RWPE2 (cell line): ENCODE results near the gene HOMEZ.

ENCODE experiments used
- ATAC-seq: fragments of 200-7000 bp; cut with Tn5 transposase; 3 replicates; pipeline ENCODE4 v1.9.1; 2021; ENCODE audit warnings: low read depth
- DNase-seq: peaks from one replicate; pipeline ENCODE4 v3.0.0-alpha.2; 2020; ENCODE audit warnings: low spot score
- H3K27ac ChIP-seq: fragments of 450-650 bp; 2 replicates; pipeline ENCODE4 v1.5.1; 2017; ENCODE audit warnings: mild to moderate bottlenecking; ENCODE audit not compliant: poor library complexity, severe bottlenecking
- H3K27me3 ChIP-seq: fragments of 250-450 bp; sonication (Bioruptor Pico); 2 replicates; pipeline ENCODE4 v1.5.1; 2021; ENCODE audit warnings: mild to moderate bottlenecking, moderate library complexity; ENCODE audit not compliant: insufficient read depth, poor library complexity, severe bottlenecking
- H3K36me3 ChIP-seq: fragments of 250-450 bp; sonication (Bioruptor Pico); 2 replicates; pipeline ENCODE4 v1.5.1; 2020; ENCODE audit warnings: low read depth, mild to moderate bottlenecking, moderate library complexity
- H3K4me1 ChIP-seq: fragments of 250-450 bp; sonication (Bioruptor Pico); 2 replicates; pipeline ENCODE4 v1.5.1; 2021; ENCODE audit warnings: mild to moderate bottlenecking, moderate library complexity; ENCODE audit not compliant: insufficient read depth, poor library complexity, severe bottlenecking
- H3K4me3 ChIP-seq: fragments of 250-450 bp; sonication (Bioruptor Pico); 2 replicates; pipeline ENCODE4 v1.5.1; 2021; ENCODE audit warnings: mild to moderate bottlenecking, moderate library complexity; ENCODE audit not compliant: severe bottlenecking
- H3K9me3 ChIP-seq: fragments of 250-450 bp; sonication (Bioruptor Pico); 2 replicates; pipeline ENCODE4 v1.5.1; 2021; ENCODE audit warnings: mild to moderate bottlenecking, moderate library complexity; ENCODE audit not compliant: severe bottlenecking
- CTCF ChIP-seq: fragments of 450-650 bp; IDR thresholded peaks from one replicate; pipeline ENCODE4 v1.5.1; 2017; ENCODE audit warnings: mild to moderate bottlenecking, moderate library complexity; ENCODE audit not compliant: poor library complexity, severe bottlenecking

The HOMEZ gene

GRCh38 chr14:23324993-23325392 is 39.1 kb upstream of the HOMEZ start:
- peaks cover 11% of the 10 kb centered on the region for H3K4me1 ChIP-seq
- ATAC-seq (no peak), DNase-seq (no peak)
- H3K4me3 ChIP-seq, result no peak overlapping the region
- TF ChIP-seq CTCF, result no peak
- no peaks in the 10 kb centered on the region for H3K9me3 ChIP-seq
- peaks cover 34% of the 10 kb centered on the region for H3K36me3 ChIP-seq
- no peaks in the 10 kb centered on the region for H3K27me3 ChIP-seq
- H3K27ac ChIP-seq, result no peak overlapping the region

GRCh38 chr14:23324455-23324846 is 38.5 kb upstream of the HOMEZ start:
- DNase-seq, result no peak
- H3K27me3 ChIP-seq, result no peaks in the 10 kb centered on the region
- H3K9me3 ChIP-seq, result no peaks in the 10 kb centered on the region
- peaks cover 39% of the 10 kb centered on the region for H3K36me3 ChIP-seq
- ATAC-seq, result no peak
- no peak for TF ChIP-seq CTCF
- H3K27ac ChIP-seq, result no peak overlapping the region
- H3K4me1 ChIP-seq, result peaks cover 13% of the 10 kb centered on the region
- H3K4me3 ChIP-seq, result no peak overlapping the region

GRCh38 chr14:23323838-23324454 is 38.0 kb upstream of the HOMEZ start:
- Histone ChIP-seq H3K36me3 (peaks cover 43% of the 10 kb centered on the region), H3K27ac (no peak overlapping the region), H3K4me1 (peaks cover 13% of the 10 kb centered on the region), H3K4me3 (no peak overlapping the region), H3K9me3 (no peaks in the 10 kb centered on the region), H3K27me3 (no peaks in the 10 kb centered on the region)
- ATAC-seq (no peak), DNase-seq (no peak)
- no peak for TF ChIP-seq CTCF

- no peak for ATAC-seq
- Histone ChIP-seq H3K9me3 (no peaks in the 10 kb centered on the region), H3K4me3 (peak overlapping the region; percentile 98), H3K4me1 (peaks cover 13% of the 10 kb centered on the region), H3K36me3 (peaks cover 43% of the 10 kb centered on the region), H3K27ac (peak overlapping the region; percentile 70), H3K27me3 (no peaks in the 10 kb centered on the region)
- DNase-seq, result no peak
- TF ChIP-seq CTCF, result no peak
These were observed 36.9 kb upstream of the HOMEZ start for GRCh38 chr14:23322568-23323517.
